HepG2 (cell line): ENCODE data around the gene DNPH1. TPM values are rescaled to one million over a fixed set of nuclear protein-coding genes. Genes with fewer than 3 reads are reported as not detected.
A peak's percentile ranks its signal among the peaks of the same experiment; 100 is the strongest.

Experiments
- GABPA ChIP-seq, 2 experiments: IDR thresholded peaks; 2 replicates each; pipeline ENCODE4 v1.6.1; 2011 to 2016; ENCODE audit warnings: low read depth in 2 of 2, low read length in 1 of 2, missing biosample characterization in 1 of 2, missing genetic modification characterization in 1 of 2
- KDM6A ChIP-seq: IDR thresholded peaks from 2 replicates; pipeline ENCODE4 v1.6.1; 2016; ENCODE audit warnings: low read depth
- MAX ChIP-seq: IDR thresholded peaks from 2 replicates; pipeline ENCODE4 v1.6.1; 2012; ENCODE audit warnings: inconsistent platforms
- MBD4 ChIP-seq: IDR thresholded peaks from 2 replicates; pipeline ENCODE4 v1.6.1; 2012; ENCODE audit warnings: low read length, inconsistent platforms, borderline replicate concordance
- PAX8 ChIP-seq: sonication (generic); formaldehyde crosslinking; IDR thresholded peaks from 2 replicates; pipeline ENCODE4 v1.8.0; 2022; ENCODE audit warnings: mild to moderate bottlenecking, missing genetic modification reagents, borderline replicate concordance
- RFX5 ChIP-seq: IDR thresholded peaks from 2 replicates; pipeline ENCODE4 v1.6.1; 2011; ENCODE audit warnings: low read depth, low read length, improper control_type of control experiment
- SAP130 ChIP-seq: IDR thresholded peaks from 2 replicates; pipeline ENCODE4 v1.6.1; 2016; ENCODE audit warnings: low read depth
- SIX4 ChIP-seq: sonication (generic); formaldehyde crosslinking; IDR thresholded peaks from 2 replicates; pipeline ENCODE4 v1.4.0; 2020; ENCODE audit warnings: missing genetic modification reagents
- SNAPC4 ChIP-seq: sonication (generic); formaldehyde crosslinking; IDR thresholded peaks from 2 replicates; pipeline ENCODE4 v1.4.0; 2020; ENCODE audit warnings: mild to moderate bottlenecking, missing genetic modification reagents
- SP140L ChIP-seq: sonication (generic); formaldehyde crosslinking; IDR thresholded peaks from 2 replicates; pipeline ENCODE4 v1.4.0; 2020; ENCODE audit warnings: missing genetic modification reagents, borderline replicate concordance
- SP4 ChIP-seq: sonication (generic); formaldehyde crosslinking; IDR thresholded peaks from 2 replicates; pipeline ENCODE4 v1.8.1; 2023; ENCODE audit warnings: mild to moderate bottlenecking, missing genetic modification reagents
- STAG1 ChIP-seq: sonication (generic); formaldehyde crosslinking; IDR thresholded peaks from 2 replicates; pipeline ENCODE4 v1.4.0; 2020; ENCODE audit warnings: missing genetic modification reagents
- TEAD2 ChIP-seq: sonication (generic); formaldehyde crosslinking; IDR thresholded peaks from 2 replicates; pipeline ENCODE4 v1.9.0; 2021; ENCODE audit warnings: missing genetic modification reagents
- TMF1 ChIP-seq: sonication (generic); formaldehyde crosslinking; IDR thresholded peaks from 2 replicates; pipeline ENCODE4 v1.8.1; 2022; ENCODE audit warnings: low read depth, missing genetic modification reagents
- ZMYM2 ChIP-seq: sonication (generic); formaldehyde crosslinking; IDR thresholded peaks from 2 replicates; pipeline ENCODE4 v1.8.0; 2022; ENCODE audit warnings: mild to moderate bottlenecking, missing genetic modification reagents
- ZNF558 ChIP-seq: sonication (generic); formaldehyde crosslinking; IDR thresholded peaks from 2 replicates; pipeline ENCODE4 v1.9.0; 2022; ENCODE audit warnings: mild to moderate bottlenecking, missing genetic modification reagents, borderline replicate concordance
- ZNF598 ChIP-seq: sonication (generic); formaldehyde crosslinking; IDR thresholded peaks from 2 replicates; pipeline ENCODE4 v1.5.1; 2020; ENCODE audit warnings: mild to moderate bottlenecking, missing genetic modification reagents, borderline replicate concordance
- ZNF776 ChIP-seq: sonication (generic); formaldehyde crosslinking; IDR thresholded peaks from 2 replicates; pipeline ENCODE4 v1.4.0; 2020; ENCODE audit warnings: mild to moderate bottlenecking, missing genetic modification reagents
- ZNF777 ChIP-seq: sonication (generic); formaldehyde crosslinking; IDR thresholded peaks from 2 replicates; pipeline ENCODE4 v1.4.0; 2020; ENCODE audit warnings: missing genetic modification reagents
- ZNF850 ChIP-seq: sonication (generic); formaldehyde crosslinking; conservative IDR thresholded peaks from 2 replicates; pipeline ENCODE4 v1.9.0; 2021; ENCODE audit warnings: mild to moderate bottlenecking, missing genetic modification reagents
- ZSCAN22 ChIP-seq: sonication (generic); formaldehyde crosslinking; IDR thresholded peaks from 2 replicates; pipeline ENCODE4 v1.4.0; 2020; ENCODE audit warnings: mild to moderate bottlenecking, missing genetic modification reagents
- ZSCAN29 ChIP-seq: sonication (generic); formaldehyde crosslinking; conservative IDR thresholded peaks from 2 replicates; pipeline ENCODE4 v1.4.0; 2020; ENCODE audit warnings: mild to moderate bottlenecking, missing genetic modification reagents
- ZXDC ChIP-seq: sonication (generic); formaldehyde crosslinking; IDR thresholded peaks from 2 replicates; pipeline ENCODE4 v1.5.0; 2020; ENCODE audit warnings: mild to moderate bottlenecking, missing genetic modification reagents
- polyA plus RNA-seq, 8 experiments: library from polyadenylated mRNA; depleted of rRNA in 3 of 8; stranded (reverse) in 7 of 8; unstranded in 1 of 8; fragments of >200 nt; fragmentation: Illumina TruSeq in 4 of 8; extraction: Trizol in 4 of 8; gene quantifications; 2 replicates each; pipeline versions ENCODE4 v1.2.1 to v1.2.3, GENCODE V29; 2011 to 2016; ENCODE audit warnings: low read depth in 4 of 8, missing spikeins in 1 of 8, mixed read lengths in 1 of 8; ENCODE audit not compliant: insufficient read depth in 1 of 8
- total RNA-seq, 5 experiments: library from RNA; depleted of rRNA; stranded (reverse); fragments of >200 nt; fragmentation: Illumina TruSeq; extraction: Trizol; gene quantifications; 2 replicates each; pipeline ENCODE4 v1.2.3, GENCODE V29; 2016; ENCODE audit warnings: low read depth in 1 of 5

DNPH1 gene
- total and polyA plus RNA-seq, 2 of the 13 experiments (the other 11 are each of a cell fraction or from before 2014, with no cell fraction given) = 56.5 to 75.1 TPM

GRCh38 chr6:43247114-43247999 is 18.1 kb upstream of the DNPH1 start (continued):
- TF ChIP-seq MAX = peak; percentile 67; the same call in 1 of the 2 replicates
- 0 out of 2 replicates have a peak, but pooled peaks have one; percentile 18 for TF ChIP-seq PAX8
- no peak for TF ChIP-seq STAG1 (CRISPR knock-in tag)
- 0 out of 2 replicates have a peak, but pooled peaks have one; percentile 25 for TF ChIP-seq SP4 (CRISPR knock-in tag)
- no peak; the same call in 1 of the 2 replicates for TF ChIP-seq ZNF558
- 0 out of 2 replicates have a peak, but pooled peaks have one; percentile 20 for TF ChIP-seq ZNF598
- no peak for TF ChIP-seq KDM6A
- TF ChIP-seq ZNF776 = no peak
- TF ChIP-seq GABPA (IDR thresholded peaks at IDR 0.05; ENCODE audit: low read depth, low read length) = peak; percentile 59
- TF ChIP-seq GABPA (CRISPR knock-in tag; IDR thresholded peaks at IDR 0.05; ENCODE audit: low read depth) = peak; percentile 88
- TF ChIP-seq ZNF850 (CRISPR knock-in tag) = peak; percentile 84; the same call in 1 of the 2 replicates
- TF ChIP-seq TEAD2 (CRISPR knock-in tag) = no peak
- TF ChIP-seq ZXDC (CRISPR knock-in tag) = no peak
- peak; percentile 69 for TF ChIP-seq SAP130
- no peak for TF ChIP-seq ZSCAN22 (CRISPR knock-in tag)
- TF ChIP-seq SIX4 = no peak
- TF ChIP-seq SNAPC4 = no peak; the same call in 1 of the 2 replicates
- TF ChIP-seq MBD4 = no peak
- TF ChIP-seq ZMYM2 (CRISPR knock-in tag) = no peak
- TF ChIP-seq ZSCAN29 (CRISPR knock-in tag) = peak; percentile 28; the same call in 1 of the 2 replicates
- no peak for TF ChIP-seq TMF1
- no peak for TF ChIP-seq SP140L (CRISPR knock-in tag)
- no peak for TF ChIP-seq ZNF777
- TF ChIP-seq RFX5 = 0 out of 2 replicates have a peak, but pooled peaks have one; percentile 14
